Measurements from ENCODE around the gene WDR45B. TPM values are rescaled to one million over a fixed set of nuclear protein-coding genes. Genes with fewer than 3 reads are reported as not detected.
"Not testable (repeated sequence)": the region's sequence is repeated elsewhere in the genome, so short reads cannot be mapped to it uniquely, and the experiment has no call there.

Gene WDR45B
- total RNA-seq, 4 donors from 2014 or later: 79.3 to 95.9 (median 84.2) TPM

DNA sequence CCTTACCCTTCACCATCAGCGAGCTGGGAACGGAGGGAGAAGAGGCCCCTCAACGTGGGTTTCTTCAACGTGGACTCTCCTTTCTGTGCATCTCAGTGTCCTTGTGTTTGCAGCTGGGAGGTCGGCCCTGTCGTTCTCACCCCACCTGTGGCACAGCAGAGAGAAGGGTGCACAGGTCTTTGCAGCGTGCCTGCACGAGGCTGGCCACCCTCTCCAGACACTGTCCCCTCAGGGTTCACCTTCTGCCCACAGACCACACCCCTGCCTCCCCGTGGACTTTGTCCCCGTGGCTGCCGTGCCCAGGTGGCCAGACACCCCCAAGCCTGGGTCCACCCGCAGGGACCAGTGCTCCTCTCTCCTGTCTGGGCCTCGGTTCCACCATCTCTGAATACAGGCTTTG, 7.3 kb upstream of the WDR45B start:
- 80 to 87% methylated on average over 13 of the region's 13 CpGs for WGBS, 2 donors
- H3K27ac ChIP-seq: no peak overlapping the region
- no peaks in the 10 kb centered on the region for H3K4me1 ChIP-seq
- no peaks in the 10 kb centered on the region for H3K27me3 ChIP-seq
- H3K9me3 ChIP-seq: no peaks in the 10 kb centered on the region
- intact Hi-C loops (cut with DNase I): no loop called here
- DNase-seq: no peak
- no peak overlapping the region for H3K4me3 ChIP-seq (replicated peaks in 1 of 3)
- TF ChIP-seq, protein P1, sequence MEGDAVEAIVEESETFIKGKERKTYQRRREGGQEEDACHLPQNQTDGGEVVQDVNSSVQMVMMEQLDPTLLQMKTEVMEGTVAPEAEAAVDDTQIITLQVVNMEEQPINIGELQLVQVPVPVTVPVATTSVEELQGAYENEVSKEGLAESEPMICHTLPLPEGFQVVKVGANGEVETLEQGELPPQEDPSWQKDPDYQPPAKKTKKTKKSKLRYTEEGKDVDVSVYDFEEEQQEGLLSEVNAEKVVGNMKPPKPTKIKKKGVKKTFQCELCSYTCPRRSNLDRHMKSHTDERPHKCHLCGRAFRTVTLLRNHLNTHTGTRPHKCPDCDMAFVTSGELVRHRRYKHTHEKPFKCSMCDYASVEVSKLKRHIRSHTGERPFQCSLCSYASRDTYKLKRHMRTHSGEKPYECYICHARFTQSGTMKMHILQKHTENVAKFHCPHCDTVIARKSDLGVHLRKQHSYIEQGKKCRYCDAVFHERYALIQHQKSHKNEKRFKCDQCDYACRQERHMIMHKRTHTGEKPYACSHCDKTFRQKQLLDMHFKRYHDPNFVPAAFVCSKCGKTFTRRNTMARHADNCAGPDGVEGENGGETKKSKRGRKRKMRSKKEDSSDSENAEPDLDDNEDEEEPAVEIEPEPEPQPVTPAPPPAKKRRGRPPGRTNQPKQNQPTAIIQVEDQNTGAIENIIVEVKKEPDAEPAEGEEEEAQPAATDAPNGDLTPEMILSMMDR (IDR thresholded peaks at IDR 0.05): no peak
- TF ChIP-seq POLR2A (IDR thresholded peaks at IDR 0.05): no peak
- no peaks in the 10 kb centered on the region for H3K36me3 ChIP-seq

DNA sequence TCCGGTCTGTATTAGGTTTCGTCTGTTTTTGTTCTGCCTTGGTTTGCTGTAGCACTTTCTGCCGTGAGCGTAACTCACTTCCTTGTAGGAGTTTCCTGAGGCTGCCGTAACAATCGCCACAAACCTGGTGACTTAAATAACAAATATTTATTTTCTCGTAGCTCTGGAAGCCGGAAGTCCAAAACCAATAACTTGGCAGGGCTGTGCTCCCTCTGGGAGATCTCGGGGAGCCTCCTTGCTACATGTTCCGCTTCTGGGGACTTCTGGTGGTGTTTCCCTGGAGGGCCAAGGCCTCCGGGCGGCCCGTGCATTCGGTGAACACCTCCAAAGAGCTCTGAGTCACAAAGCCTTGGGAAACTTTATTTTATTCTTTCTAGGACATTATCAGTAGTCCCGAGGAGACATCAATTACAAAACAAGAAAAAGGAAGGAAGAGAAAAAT, 6.8 kb upstream of the WDR45B start:
- DNase-seq: no peak
- H3K9me3 ChIP-seq: no peaks in the 10 kb centered on the region
- intact Hi-C loops (cut with DNase I): no loop called here
- no peaks in the 10 kb centered on the region for H3K27me3 ChIP-seq
- no peak for TF ChIP-seq POLR2A (IDR thresholded peaks at IDR 0.05)
- TF ChIP-seq, protein P1 (IDR thresholded peaks at IDR 0.05): no peak
- H3K27ac ChIP-seq: no peak overlapping the region
- H3K4me3 ChIP-seq (replicated peaks in 1 of 3): no peak overlapping the region
- WGBS, 2 donors: 78 to 84% methylated on average over 15 of the region's 15 CpGs
- no peaks in the 10 kb centered on the region for H3K36me3 ChIP-seq
- H3K4me1 ChIP-seq: no peaks in the 10 kb centered on the region

DNA sequence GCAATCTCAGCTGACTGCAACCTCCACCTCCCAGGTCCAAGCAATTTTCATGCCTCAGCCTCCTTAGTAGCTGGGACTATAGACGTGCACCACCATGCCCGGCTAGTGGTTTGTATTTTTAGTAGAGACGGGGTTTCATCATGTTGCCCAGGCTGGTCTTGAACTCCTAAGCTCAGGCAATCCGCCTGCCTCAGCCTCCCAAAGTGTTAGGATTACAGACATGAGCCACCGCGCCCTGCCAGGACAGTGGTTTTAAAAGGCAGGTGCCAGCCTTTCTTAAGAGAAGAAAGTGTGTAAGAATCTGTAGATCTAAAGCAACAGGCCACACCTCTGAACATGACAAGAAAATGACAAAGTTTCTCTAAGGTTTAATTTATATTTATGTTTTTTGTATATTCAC, 6.4 kb upstream of the WDR45B start:
- H3K9me3 ChIP-seq; intact Hi-C loops (cut with DNase I); H3K27me3 ChIP-seq; DNase-seq; H3K4me1 ChIP-seq; H3K27ac ChIP-seq; H3K4me3 ChIP-seq (replicated peaks in 1 of 3); H3K36me3 ChIP-seq: not testable (repeated sequence)
- WGBS, 2 donors: 91 to 92% methylated on average over 5 to 6 of the region's 6 CpGs

DNA sequence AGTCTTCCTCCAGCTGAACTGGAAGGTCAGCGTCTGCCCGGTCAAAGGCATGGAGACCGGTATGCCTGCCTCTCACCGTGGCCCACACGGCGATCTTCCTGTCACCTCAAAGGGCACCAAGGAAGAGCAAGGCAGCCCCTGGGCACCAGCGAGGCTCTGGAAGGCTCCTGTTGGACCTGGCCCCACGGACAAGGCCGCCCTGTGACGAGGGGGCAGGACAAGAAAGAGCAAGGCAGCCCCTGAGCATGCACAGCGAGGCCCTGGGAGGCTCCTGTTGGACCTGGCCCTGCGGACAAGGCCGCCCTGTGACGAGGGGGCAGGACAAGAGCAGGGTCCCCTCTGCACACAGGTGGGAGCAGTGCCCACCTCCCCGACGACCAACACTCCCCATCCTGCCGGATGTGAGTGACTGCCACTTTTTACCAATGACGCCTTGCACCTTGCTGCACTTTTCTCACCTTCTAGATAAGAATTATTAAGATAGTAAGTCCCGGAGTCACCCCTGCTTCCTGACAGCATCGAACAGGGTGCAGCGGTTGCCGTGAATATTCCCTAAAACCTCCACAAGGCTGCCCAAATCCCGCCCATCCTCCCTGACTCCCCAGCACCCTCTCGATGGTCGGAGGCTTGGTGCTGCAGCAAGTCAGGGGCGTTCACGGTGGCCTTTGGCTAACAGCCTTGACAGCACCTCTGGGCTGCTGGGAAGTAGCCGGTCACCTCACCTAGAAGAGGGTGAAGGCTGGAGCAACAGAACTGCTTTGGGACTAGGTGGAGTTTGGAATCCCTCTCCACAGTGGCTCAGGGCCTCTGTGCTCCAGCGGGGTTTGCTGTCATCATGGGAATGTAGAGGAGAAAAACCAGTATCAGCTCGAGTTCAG, 5.6 kb upstream of the WDR45B start:
- Histone ChIP-seq H3K27me3 (no peaks in the 10 kb centered on the region), H3K36me3 (no peaks in the 10 kb centered on the region), H3K4me1 (peaks cover 2 to 3% of the 10 kb centered on the region in 2 donors), H3K27ac (no peak overlapping the region), H3K9me3 (no peaks in the 10 kb centered on the region), H3K4me3 (replicated peaks in 1 of 3) (no peak overlapping the region)
- 77 to 89% methylated on average over 15 to 20 of the region's 30 CpGs for WGBS, 2 donors
- intact Hi-C loops (cut with DNase I): no loop called here
- no peak for TF ChIP-seq POLR2A (IDR thresholded peaks at IDR 0.05)
- TF ChIP-seq, protein P1 (IDR thresholded peaks at IDR 0.05): no peak
- no peak for DNase-seq

DNA sequence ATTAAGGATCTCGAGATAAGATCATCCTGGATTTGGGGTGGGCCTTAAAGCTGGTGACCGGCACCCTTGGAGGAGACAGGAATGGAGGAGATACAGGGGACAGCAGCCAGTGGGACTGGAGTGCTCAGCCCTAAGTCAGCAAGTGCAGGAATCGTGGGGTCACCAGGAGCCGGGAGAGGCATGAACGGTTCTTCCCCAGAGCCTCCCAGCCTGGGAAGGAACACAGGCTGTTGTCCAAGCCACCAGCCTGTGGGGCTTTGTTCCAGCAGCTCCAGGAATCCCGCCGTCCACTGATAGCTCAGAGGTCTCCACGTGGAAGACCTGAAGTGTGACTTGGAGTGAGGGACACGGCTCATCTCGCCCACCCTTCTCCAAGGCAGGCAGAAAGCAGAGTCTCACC, 2.5 kb upstream of the WDR45B start:
- no peak overlapping the region for H3K4me3 ChIP-seq (replicated peaks in 1 of 3)
- H3K4me1 ChIP-seq: peaks cover 13 to 14% of the 10 kb centered on the region in 2 donors
- WGBS, 2 donors: 74 to 83% methylated on average over 10 of the region's 10 CpGs

More for the DNA sequence above, 2.5 kb upstream of the WDR45B start:
- intact Hi-C loops (cut with DNase I): no loop called here
- Histone ChIP-seq H3K9me3 (no peaks in the 10 kb centered on the region), H3K27ac (no peak overlapping the region), H3K36me3 (no peaks in the 10 kb centered on the region), H3K27me3 (no peaks in the 10 kb centered on the region)
- TF ChIP-seq, protein P1 (IDR thresholded peaks at IDR 0.05): no peak
- no peak for TF ChIP-seq POLR2A (IDR thresholded peaks at IDR 0.05)
- no peak for DNase-seq
